H9 (cell line): ENCODE measurements around the gene RBPJ. TPM values are rescaled to one million over a fixed set of nuclear protein-coding genes. Genes with fewer than 3 reads are reported as not detected.

ENCODE experiments used
- DNase-seq: peaks from one replicate; pipeline ENCODE4 v3.0.0-alpha.2; 2017
- H2AFZ ChIP-seq: one replicate; pipeline ENCODE4 v1.6.1; 2013; ENCODE audit warnings: mild to moderate bottlenecking, low read length, control low read depth, moderate library complexity
- H2AK5ac ChIP-seq: 2 replicates; pipeline ENCODE4 v1.6.1; 2013; ENCODE audit warnings: low read length, control low read depth, mixed read lengths; ENCODE audit not compliant: insufficient read length
- H2BK120ac ChIP-seq: one replicate; pipeline ENCODE4 v1.6.1; 2013; ENCODE audit warnings: low read depth, mild to moderate bottlenecking, low read length, control low read depth, inconsistent platforms; ENCODE audit not compliant: poor library complexity, severe bottlenecking
- H2BK12ac ChIP-seq: 2 replicates; pipeline ENCODE4 v1.6.1; 2013; ENCODE audit warnings: low read length, control low read depth, mixed read lengths, low read depth; ENCODE audit not compliant: insufficient read length
- H2BK15ac ChIP-seq: 2 replicates; pipeline ENCODE4 v1.6.1; 2013; ENCODE audit warnings: low read depth, low read length, control low read depth
- H2BK20ac ChIP-seq: one replicate; pipeline ENCODE4 v1.6.1; 2013; ENCODE audit warnings: low read depth, mild to moderate bottlenecking, low read length, control low read depth, inconsistent platforms; ENCODE audit not compliant: poor library complexity, severe bottlenecking
- H2BK5ac ChIP-seq: 2 replicates; pipeline ENCODE4 v1.6.1; 2013; ENCODE audit warnings: low read length, control low read depth, mixed read lengths; ENCODE audit not compliant: insufficient read length
- H3K14ac ChIP-seq: 2 replicates; pipeline ENCODE4 v1.6.1; 2013; ENCODE audit warnings: low read length, control low read depth; ENCODE audit not compliant: insufficient read depth
- H3K18ac ChIP-seq: 2 replicates; pipeline ENCODE4 v1.6.1; 2013; ENCODE audit warnings: low read depth, mild to moderate bottlenecking, mixed read lengths, low read length, control low read depth; ENCODE audit not compliant: insufficient read length
- H3K23ac ChIP-seq: 2 replicates; pipeline ENCODE4 v1.6.1; 2013; ENCODE audit warnings: low read length, control low read depth, mixed read lengths, low read depth; ENCODE audit not compliant: insufficient read length
- H3K23me2 ChIP-seq: 2 replicates; pipeline ENCODE4 v1.6.1; 2013; ENCODE audit warnings: low read depth, mild to moderate bottlenecking, mixed read lengths, low read length, control low read depth; ENCODE audit not compliant: insufficient read length, poor library complexity, severe bottlenecking
- H3K27ac ChIP-seq: 2 replicates; pipeline ENCODE4 v1.5.1; 2013; ENCODE audit warnings: low read length, control low read depth, mixed read lengths, low read depth; ENCODE audit not compliant: insufficient read length
- H3K27me3 ChIP-seq: 2 replicates; pipeline ENCODE4 v1.6.1; 2013; ENCODE audit warnings: low read length, control low read depth, inconsistent platforms; ENCODE audit not compliant: insufficient read depth
- H3K4ac ChIP-seq: 2 replicates; pipeline ENCODE4 v1.6.1; 2013; ENCODE audit warnings: low read depth, mild to moderate bottlenecking, control low read depth, inconsistent platforms, low read length, moderate library complexity
- H3K4me1 ChIP-seq: 2 replicates; pipeline ENCODE4 v1.6.1; 2013; ENCODE audit warnings: low read length, control low read depth, inconsistent platforms; ENCODE audit not compliant: insufficient read depth
- H3K4me2 ChIP-seq: 2 replicates; pipeline ENCODE4 v1.6.1; 2013; ENCODE audit warnings: low read length, control low read depth, mixed read lengths; ENCODE audit not compliant: insufficient read length, insufficient read depth
- H3K56ac ChIP-seq: 2 replicates; pipeline ENCODE4 v1.6.1; 2013; ENCODE audit warnings: low read depth, mild to moderate bottlenecking, mixed read lengths, low read length, control low read depth; ENCODE audit not compliant: insufficient read length
- H3K79me1 ChIP-seq: 2 replicates; pipeline ENCODE4 v1.6.1; 2013; ENCODE audit warnings: low read depth, mild to moderate bottlenecking, moderate library complexity, low read length, control low read depth, inconsistent platforms; ENCODE audit not compliant: insufficient read depth, poor library complexity, severe bottlenecking
- H3K79me2 ChIP-seq: 2 replicates; pipeline ENCODE4 v1.6.1; 2013; ENCODE audit warnings: low read length, control low read depth, inconsistent platforms; ENCODE audit not compliant: insufficient read depth
- H3K9ac ChIP-seq: 2 replicates; pipeline ENCODE4 v1.6.1; 2013; ENCODE audit warnings: low read length, control low read depth, mixed read lengths; ENCODE audit not compliant: insufficient read length; ENCODE audit errors: extremely low read depth
- H3K9me3 ChIP-seq: one replicate; pipeline ENCODE4 v1.6.1; 2013; ENCODE audit warnings: low read depth, low read length, inconsistent platforms; ENCODE audit not compliant: control insufficient read depth
- H3T11ph ChIP-seq: one replicate; pipeline ENCODE4 v1.6.1; 2013; ENCODE audit warnings: mild to moderate bottlenecking, low read length, control low read depth, inconsistent platforms
- H4K20me1 ChIP-seq: one replicate; pipeline ENCODE4 v1.6.1; 2013; ENCODE audit not compliant: control insufficient read depth, insufficient read length, insufficient read depth
- H4K5ac ChIP-seq: 2 replicates; pipeline ENCODE4 v1.6.1; 2013; ENCODE audit warnings: low read depth, mild to moderate bottlenecking, mixed read lengths, low read length, control low read depth; ENCODE audit not compliant: insufficient read length
- H4K8ac ChIP-seq: replicated peaks from 2 replicates; pipeline ENCODE4 v1.6.1; 2013; ENCODE audit warnings: low read length, control low read depth, mixed read lengths, low read depth; ENCODE audit not compliant: insufficient read length
- H4K91ac ChIP-seq: 2 replicates; pipeline ENCODE4 v1.6.1; 2013; ENCODE audit warnings: low read depth, mild to moderate bottlenecking, moderate library complexity, mixed read lengths, low read length, control low read depth; ENCODE audit not compliant: insufficient read length
- H3K27ac Mint-ChIP-seq, 3 experiments: 2 replicates in 2 of 3; 3 replicates in 1 of 3; pipeline ENCODE4 v1.8.0; 2020 to 2021; ENCODE audit warnings: mixed read lengths in 3 of 3, mild to moderate bottlenecking in 1 of 3, moderate library complexity in 1 of 3
- H3K27me3 Mint-ChIP-seq: 2 replicates; pipeline ENCODE4 v1.8.0; 2021; ENCODE audit warnings: low read depth, mild to moderate bottlenecking, moderate library complexity, mixed read lengths
- H3K36me3 Mint-ChIP-seq, 3 experiments: 2 replicates in 2 of 3; 3 replicates in 1 of 3; pipeline ENCODE4 v1.8.0; 2020 to 2021; ENCODE audit warnings: low read depth in 3 of 3, mixed read lengths in 3 of 3; ENCODE audit not compliant: insufficient read depth in 1 of 3
- H3K4me1 Mint-ChIP-seq, 2 experiments: 2 replicates each; pipeline ENCODE4 v1.8.0; 2020; ENCODE audit warnings: mixed read lengths in 2 of 2
- H3K4me3 Mint-ChIP-seq, 2 experiments: 2 replicates in 1 of 2; 3 replicates in 1 of 2; pipeline ENCODE4 v1.8.0; 2020 to 2021; ENCODE audit warnings: mild to moderate bottlenecking in 2 of 2, mixed read lengths in 2 of 2, moderate library complexity in 1 of 2
- H3K9me3 Mint-ChIP-seq, 2 experiments: 2 replicates in 1 of 2; 3 replicates in 1 of 2; pipeline ENCODE4 v1.8.0; 2020; ENCODE audit warnings: mild to moderate bottlenecking in 2 of 2, mixed read lengths in 2 of 2, moderate library complexity in 1 of 2
- CTCF ChIP-seq: fragments of 200-600 bp; sonication (generic); conservative IDR thresholded peaks from 3 replicates; pipeline ENCODE4 v1.8.0; 2021; ENCODE audit warnings: antibody characterized with exemption, mild to moderate bottlenecking
- WGBS: extraction: QIAGEN DNeasy Blood & Tissue Kit; methylation state at CpG from one replicate; pipeline ENCODE4 v1.1.7; 2013; ENCODE audit warnings: missing lambda C conversion rate, low lambda C conversion rate, mixed read lengths; ENCODE audit not compliant: insufficient read length; ENCODE audit errors: extremely low coverage; 5-methylcytosine and 5-hydroxymethylcytosine counted together
- total RNA-seq: library from RNA; stranded (reverse); gene quantifications from 2 replicates; pipeline ENCODE4 v1.2.1, GENCODE V29; 2021

Gene RBPJ
- total RNA-seq, 1 experiment from 2014 or later = 166 TPM

- H3K9me3 Mint-ChIP-seq = no peaks in the 10 kb centered on the region; a peak in 2 of 5 replicates
- Histone ChIP-seq H2BK15ac (no peak overlapping the region), H2BK5ac (no peak overlapping the region), H2AFZ (no peak overlapping the region), H3T11ph (no peak overlapping the region), H3K27ac (no peak overlapping the region), H4K91ac (no peak overlapping the region), H3K27me3 (no peaks in the 10 kb centered on the region), H3K9ac (no peak overlapping the region), H2BK12ac (no peak overlapping the region), H3K23ac (no peak overlapping the region), H4K20me1 (no peaks in the 10 kb centered on the region), H3K23me2 (no peaks in the 10 kb centered on the region), H3K4me2 (no peak overlapping the region), H3K9me3 (no peaks in the 10 kb centered on the region), H3K56ac (no peak overlapping the region), H3K79me1 (no peaks in the 10 kb centered on the region), H3K4me1 (peaks cover 6% of the 10 kb centered on the region), H2BK120ac (no peak overlapping the region), H3K79me2 (no peaks in the 10 kb centered on the region), H2AK5ac (no peak overlapping the region), H2BK20ac (no peak overlapping the region), H3K18ac (no peak overlapping the region), H4K5ac (no peak overlapping the region), H3K4ac (no peak overlapping the region), H4K8ac (no peak overlapping the region), H3K14ac (no peak overlapping the region)
- H3K4me3 Mint-ChIP-seq = no peak overlapping the region
- no CpG with 5 or more reads among the region's 2 CpGs for WGBS
- no peak for DNase-seq
- H3K4me1 Mint-ChIP-seq = peaks cover 51 to 54% of the 10 kb centered on the region in 2 experiments
- H3K36me3 Mint-ChIP-seq = peaks cover 0 to 3% (median 0%) of the 10 kb centered on the region in 3 experiments; a peak in 2 of 7 replicates
- no peaks in the 10 kb centered on the region for H3K27me3 Mint-ChIP-seq
- no peak for TF ChIP-seq CTCF
- H3K27ac Mint-ChIP-seq = peak overlapping the region in 1 of 3 experiments; percentile 14; a peak in 2 of 7 replicates
Observed at GRCh38 chr4:26296021-26296420, 24.8 kb upstream of the RBPJ start.
